Measurements from ENCODE around the gene CREB3L2.
A peak's percentile ranks its signal among the peaks of the same experiment; 100 is the strongest.

The CREB3L2 gene

DNA sequence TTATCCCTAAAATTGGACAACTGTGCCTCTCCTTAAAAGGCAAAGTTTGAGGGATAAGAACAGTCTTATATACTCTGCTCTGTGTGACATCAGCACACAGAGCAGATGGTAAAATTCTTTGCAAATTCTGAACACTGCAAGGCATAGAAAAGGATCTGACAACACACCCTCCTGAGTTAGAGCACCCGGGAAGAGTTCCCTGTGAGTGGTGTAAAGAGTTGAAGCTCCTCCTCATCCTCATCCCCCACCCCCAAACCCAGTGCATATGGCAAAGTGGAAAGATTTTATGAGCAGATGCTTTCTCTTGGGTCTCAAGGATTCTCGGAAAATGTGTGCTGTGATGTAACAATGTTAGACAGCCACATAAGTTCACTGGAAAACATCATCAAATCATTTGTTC, 115.1 kb downstream of the CREB3L2 start:
- Histone ChIP-seq H3K4me3 (ENCODE audit: low read depth in 1 of 5, low read length in 5 of 5) (no peak overlapping the region), H3K36me3 (ENCODE audit: control insufficient read depth in 5 of 5, insufficient read depth in 5 of 5, low read length in 5 of 5) (peaks cover 11 to 57% (median 35%) of the 10 kb centered on the region in 5 donors), H3K9me3 (ENCODE audit: control insufficient read depth in 5 of 5, low read length in 5 of 5) (peaks cover 0 to 6% (median 4%) of the 10 kb centered on the region in 5 donors), H3K27me3 (ENCODE audit: control insufficient read depth in 5 of 5, insufficient read depth in 4 of 5, low read length in 5 of 5) (no peaks in the 10 kb centered on the region), H3K27ac (ENCODE audit: low read depth, low read length) (no peak overlapping the region), H3K4me1 (ENCODE audit: control insufficient read depth in 5 of 5, insufficient read depth in 5 of 5, low read length in 5 of 5) (peaks cover 2 to 24% (median 16%) of the 10 kb centered on the region in 5 donors), H3K9ac (ENCODE audit: low read length in 5 of 5) (no peak overlapping the region)

DNA sequence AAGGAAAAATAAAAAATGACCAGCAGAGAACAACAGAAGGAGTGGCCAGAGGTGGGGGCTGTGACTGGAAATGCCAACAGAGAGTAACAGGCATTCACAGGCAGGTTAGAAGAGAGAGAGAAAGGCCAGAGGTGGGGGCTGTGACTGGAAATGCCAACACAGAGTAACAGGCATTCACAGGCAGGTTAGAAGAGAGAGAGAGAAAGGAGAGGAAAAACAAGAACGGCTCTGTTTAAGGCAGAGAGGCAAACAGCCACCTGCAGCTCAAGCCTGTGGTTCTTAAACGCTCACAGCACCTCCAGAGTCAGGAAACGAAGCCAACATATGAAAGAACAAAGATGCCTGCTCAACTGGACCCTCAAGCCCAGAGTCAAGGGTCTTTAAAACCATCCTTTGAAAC, 115.6 kb downstream of the CREB3L2 start:
- Histone ChIP-seq H3K27ac (ENCODE audit: low read depth, low read length) (no peak overlapping the region), H3K27me3 (ENCODE audit: control insufficient read depth in 5 of 5, insufficient read depth in 4 of 5, low read length in 5 of 5) (no peaks in the 10 kb centered on the region), H3K36me3 (ENCODE audit: control insufficient read depth in 5 of 5, insufficient read depth in 5 of 5, low read length in 5 of 5) (peaks cover 14 to 61% (median 39%) of the 10 kb centered on the region in 5 donors), H3K9me3 (ENCODE audit: control insufficient read depth in 5 of 5, low read length in 5 of 5) (peaks cover 0 to 10% (median 9%) of the 10 kb centered on the region in 5 donors), H3K9ac (ENCODE audit: low read length in 5 of 5) (no peak overlapping the region), H3K4me1 (ENCODE audit: control insufficient read depth in 5 of 5, insufficient read depth in 5 of 5, low read length in 5 of 5) (peaks cover 2 to 24% (median 16%) of the 10 kb centered on the region in 5 donors), H3K4me3 (ENCODE audit: low read depth in 1 of 5, low read length in 5 of 5) (no peak overlapping the region)

GRCh38 chr7:137885678-137886077, 116.2 kb downstream of the CREB3L2 start:
- Histone ChIP-seq H3K27ac (ENCODE audit: low read depth, low read length) (no peak overlapping the region), H3K4me3 (ENCODE audit: low read depth in 1 of 5, low read length in 5 of 5) (no peak overlapping the region), H3K9me3 (ENCODE audit: control insufficient read depth in 5 of 5, low read length in 5 of 5) (peaks cover 0 to 11% (median 9%) of the 10 kb centered on the region in 5 donors), H3K9ac (ENCODE audit: low read length in 5 of 5) (no peak overlapping the region), H3K4me1 (ENCODE audit: control insufficient read depth in 5 of 5, insufficient read depth in 5 of 5, low read length in 5 of 5) (peaks cover 2 to 21% (median 16%) of the 10 kb centered on the region in 5 donors), H3K27me3 (ENCODE audit: control insufficient read depth in 5 of 5, insufficient read depth in 4 of 5, low read length in 5 of 5) (no peaks in the 10 kb centered on the region), H3K36me3 (ENCODE audit: control insufficient read depth in 5 of 5, insufficient read depth in 5 of 5, low read length in 5 of 5) (peaks cover 19 to 65% (median 42%) of the 10 kb centered on the region in 5 donors)

GRCh38 chr7:137882806-137883205, 119.1 kb downstream of the CREB3L2 start:
- H3K9ac ChIP-seq (ENCODE audit: low read length in 5 of 5), result no peak overlapping the region
- no peak overlapping the region for H3K4me3 ChIP-seq (ENCODE audit: low read depth in 1 of 5, low read length in 5 of 5)
- H3K9me3 ChIP-seq (ENCODE audit: control insufficient read depth in 5 of 5, low read length in 5 of 5), result peaks cover 0 to 11% (median 9%) of the 10 kb centered on the region in 5 donors
- peaks cover 2 to 49% (median 29%) of the 10 kb centered on the region in 5 donors for H3K4me1 ChIP-seq (ENCODE audit: control insufficient read depth in 5 of 5, insufficient read depth in 5 of 5, low read length in 5 of 5)
- H3K27me3 ChIP-seq (ENCODE audit: control insufficient read depth in 5 of 5, insufficient read depth in 4 of 5, low read length in 5 of 5), result no peaks in the 10 kb centered on the region
- H3K36me3 ChIP-seq (ENCODE audit: control insufficient read depth in 5 of 5, insufficient read depth in 5 of 5, low read length in 5 of 5), result peaks cover 16 to 78% (median 67%) of the 10 kb centered on the region in 5 donors
- H3K27ac ChIP-seq (ENCODE audit: low read depth, low read length), result no peak overlapping the region

DNA sequence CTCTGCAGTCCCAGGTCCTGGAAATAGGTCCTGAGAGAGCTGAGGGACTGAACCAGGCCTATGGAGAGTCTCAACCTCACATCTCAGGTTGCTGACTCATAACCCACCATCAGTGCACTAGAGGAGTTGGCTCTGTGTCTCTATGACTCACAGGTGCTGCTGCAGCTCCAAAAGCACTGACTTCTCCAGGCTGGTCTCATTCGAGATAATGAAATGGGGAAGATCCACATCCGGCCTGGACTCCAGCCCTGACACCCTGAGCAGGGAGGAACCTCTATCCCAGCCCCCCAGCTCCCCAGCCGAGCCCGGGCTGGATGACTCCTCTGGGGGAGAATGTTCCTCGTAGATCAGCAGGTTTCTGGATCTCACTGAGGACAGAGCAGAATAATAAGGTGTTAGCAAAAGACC, 119.6 kb downstream of the CREB3L2 start:
- no peak overlapping the region for H3K9ac ChIP-seq (ENCODE audit: low read length in 5 of 5)
- peaks cover 2 to 54% (median 35%) of the 10 kb centered on the region in 5 donors for H3K4me1 ChIP-seq (ENCODE audit: control insufficient read depth in 5 of 5, insufficient read depth in 5 of 5, low read length in 5 of 5)
- peaks cover 0 to 11% (median 9%) of the 10 kb centered on the region in 5 donors for H3K9me3 ChIP-seq (ENCODE audit: control insufficient read depth in 5 of 5, low read length in 5 of 5)
- H3K4me3 ChIP-seq (ENCODE audit: low read depth in 1 of 5, low read length in 5 of 5), result peak overlapping the region in 1 of 5 donors; percentile 19
- no peak overlapping the region for H3K27ac ChIP-seq (ENCODE audit: low read depth, low read length)
- peaks cover 16 to 80% (median 69%) of the 10 kb centered on the region in 5 donors for H3K36me3 ChIP-seq (ENCODE audit: control insufficient read depth in 5 of 5, insufficient read depth in 5 of 5, low read length in 5 of 5)
- H3K27me3 ChIP-seq (ENCODE audit: control insufficient read depth in 5 of 5, insufficient read depth in 4 of 5, low read length in 5 of 5), result no peaks in the 10 kb centered on the region

DNA sequence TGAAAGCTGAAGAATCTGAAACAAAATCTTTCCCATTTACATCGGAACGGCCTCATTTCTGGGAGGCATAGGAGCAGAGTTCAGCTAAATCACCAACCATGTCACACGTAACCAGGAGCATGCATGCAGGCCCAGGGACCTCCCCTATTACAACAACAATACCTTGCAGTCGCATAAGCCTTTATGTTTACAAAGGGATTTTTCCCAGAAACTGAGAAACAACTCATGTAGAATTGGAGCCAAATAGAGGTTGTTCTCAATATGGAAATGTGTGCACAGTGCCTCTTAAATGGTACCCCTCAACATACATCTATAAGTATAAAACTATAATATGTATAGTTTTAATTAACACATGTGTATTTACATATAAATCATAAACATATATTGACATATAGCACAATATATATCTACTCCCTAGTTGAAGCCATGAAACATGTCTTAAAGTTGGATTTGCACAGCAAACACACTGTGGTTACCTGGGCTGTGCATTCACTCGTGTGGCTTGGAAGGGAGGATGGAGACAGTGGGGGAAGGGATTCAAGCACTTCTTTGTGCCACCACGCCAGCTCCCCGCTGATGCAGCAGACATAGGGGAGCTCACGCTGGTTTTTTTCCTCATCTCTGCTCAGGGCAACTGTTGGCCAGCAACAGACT, 120.2 kb downstream of the CREB3L2 start:
- peak overlapping the region in 1 of 5 donors; percentile 19 for H3K4me3 ChIP-seq (ENCODE audit: low read depth in 1 of 5, low read length in 5 of 5)
- H3K9me3 ChIP-seq (ENCODE audit: control insufficient read depth in 5 of 5, low read length in 5 of 5), result peaks cover 0 to 11% (median 9%) of the 10 kb centered on the region in 5 donors
- H3K27ac ChIP-seq (ENCODE audit: low read depth, low read length), result no peak overlapping the region
- no peak overlapping the region for H3K9ac ChIP-seq (ENCODE audit: low read length in 5 of 5)
- no peaks in the 10 kb centered on the region for H3K27me3 ChIP-seq (ENCODE audit: control insufficient read depth in 5 of 5, insufficient read depth in 4 of 5, low read length in 5 of 5)
- peaks cover 16 to 81% (median 69%) of the 10 kb centered on the region in 5 donors for H3K36me3 ChIP-seq (ENCODE audit: control insufficient read depth in 5 of 5, insufficient read depth in 5 of 5, low read length in 5 of 5)
- H3K4me1 ChIP-seq (ENCODE audit: control insufficient read depth in 5 of 5, insufficient read depth in 5 of 5, low read length in 5 of 5), result peaks cover 2 to 57% (median 38%) of the 10 kb centered on the region in 5 donors

- H3K9ac ChIP-seq (ENCODE audit: low read length in 5 of 5), result no peak overlapping the region
- H3K4me3 ChIP-seq (ENCODE audit: low read depth in 1 of 5, low read length in 5 of 5), result no peak overlapping the region
- peaks cover 0 to 51% (median 41%) of the 10 kb centered on the region in 5 donors for H3K4me1 ChIP-seq (ENCODE audit: control insufficient read depth in 5 of 5, insufficient read depth in 5 of 5, low read length in 5 of 5)
- peaks cover 16 to 83% (median 71%) of the 10 kb centered on the region in 5 donors for H3K36me3 ChIP-seq (ENCODE audit: control insufficient read depth in 5 of 5, insufficient read depth in 5 of 5, low read length in 5 of 5)
- H3K9me3 ChIP-seq (ENCODE audit: control insufficient read depth in 5 of 5, low read length in 5 of 5), result peaks cover 0 to 11% (median 9%) of the 10 kb centered on the region in 5 donors
- peak overlapping the region; percentile 91 for H3K27ac ChIP-seq (ENCODE audit: low read depth, low read length)
- no peaks in the 10 kb centered on the region for H3K27me3 ChIP-seq (ENCODE audit: control insufficient read depth in 5 of 5, insufficient read depth in 4 of 5, low read length in 5 of 5)
Measured at GRCh38 chr7:137880432-137880831, 121.5 kb downstream of the CREB3L2 start.

DNA sequence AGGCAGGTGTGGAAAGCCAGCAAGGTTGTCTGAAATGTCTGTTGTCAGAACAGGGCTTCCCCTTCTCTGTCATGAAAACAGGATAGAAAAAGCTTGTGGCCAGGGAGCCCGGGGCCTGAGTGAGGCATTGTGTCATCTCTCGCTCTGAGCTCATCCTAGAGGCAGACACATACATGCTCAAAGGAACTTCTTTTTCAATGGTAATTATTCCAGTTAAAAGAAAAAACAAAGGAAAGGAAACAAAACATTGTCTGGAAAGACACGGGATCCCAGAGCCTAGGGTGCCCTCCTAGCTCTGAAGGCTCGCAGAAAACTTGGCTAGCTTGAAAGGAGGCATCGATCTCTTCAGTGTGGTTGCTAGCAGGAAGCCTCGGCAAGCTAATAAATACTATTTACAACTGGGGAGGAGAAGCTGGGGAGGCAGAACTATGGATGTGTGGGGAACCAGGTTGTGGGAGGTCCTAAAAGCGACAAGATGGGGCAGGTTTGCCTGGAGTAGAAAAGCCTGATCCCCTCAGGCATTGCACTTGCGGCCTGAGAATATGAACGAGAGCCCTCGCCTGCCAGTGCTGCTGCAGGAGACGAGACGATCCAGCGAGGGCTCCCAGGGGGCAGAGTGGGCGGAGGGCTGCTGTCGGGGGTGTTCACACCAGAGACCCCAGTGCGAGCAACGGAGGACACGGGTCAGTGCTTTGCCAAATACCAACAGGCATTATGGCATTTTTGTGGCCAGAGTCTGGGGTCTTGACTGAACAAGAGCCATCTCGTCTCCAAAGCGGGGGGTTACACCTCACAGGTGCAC, 122.3 kb downstream of the CREB3L2 start:
- Histone ChIP-seq H3K4me3 (ENCODE audit: low read depth in 1 of 5, low read length in 5 of 5) (no peak overlapping the region), H3K9ac (ENCODE audit: low read length in 5 of 5) (peak overlapping the region in 1 of 5 donors; percentile 38), H3K4me1 (ENCODE audit: control insufficient read depth in 5 of 5, insufficient read depth in 5 of 5, low read length in 5 of 5) (peaks cover 3 to 54% (median 47%) of the 10 kb centered on the region in 5 donors), H3K9me3 (ENCODE audit: control insufficient read depth in 5 of 5, low read length in 5 of 5) (peaks cover 0 to 11% (median 9%) of the 10 kb centered on the region in 5 donors), H3K27me3 (ENCODE audit: control insufficient read depth in 5 of 5, insufficient read depth in 4 of 5, low read length in 5 of 5) (no peaks in the 10 kb centered on the region), H3K27ac (ENCODE audit: low read depth, low read length) (peak overlapping the region; percentile 91), H3K36me3 (ENCODE audit: control insufficient read depth in 5 of 5, insufficient read depth in 5 of 5, low read length in 5 of 5) (peaks cover 16 to 79% (median 62%) of the 10 kb centered on the region in 5 donors)

- peaks cover 13 to 75% (median 56%) of the 10 kb centered on the region in 5 donors for H3K36me3 ChIP-seq (ENCODE audit: control insufficient read depth in 5 of 5, insufficient read depth in 5 of 5, low read length in 5 of 5)
Measured at GRCh38 chr7:137878333-137878961, 123.4 kb downstream of the CREB3L2 start.

More at GRCh38 chr7:137878333-137878961, 123.4 kb downstream of the CREB3L2 start:
- H3K27ac ChIP-seq (ENCODE audit: low read depth, low read length), result peak overlapping the region; percentile 91
- peaks cover 3 to 64% (median 57%) of the 10 kb centered on the region in 5 donors for H3K4me1 ChIP-seq (ENCODE audit: control insufficient read depth in 5 of 5, insufficient read depth in 5 of 5, low read length in 5 of 5)
- H3K27me3 ChIP-seq (ENCODE audit: control insufficient read depth in 5 of 5, insufficient read depth in 4 of 5, low read length in 5 of 5), result no peaks in the 10 kb centered on the region
- H3K9ac ChIP-seq (ENCODE audit: low read length in 5 of 5), result peak overlapping the region in 3 of 5 donors; percentile 35 to 38 (median 38)
- H3K4me3 ChIP-seq (ENCODE audit: low read depth in 1 of 5, low read length in 5 of 5), result no peak overlapping the region
- peaks cover 0 to 11% (median 9%) of the 10 kb centered on the region in 5 donors for H3K9me3 ChIP-seq (ENCODE audit: control insufficient read depth in 5 of 5, low read length in 5 of 5)
